Omental fat pad (tissue), 4 donors: ENCODE measurements around the gene PRPF4. TPM values are rescaled to one million over a fixed set of nuclear protein-coding genes. Genes with fewer than 3 reads are reported as not detected.

Source experiments
- ATAC-seq: fragments of 150-250 bp; one replicate; pipeline ENCODE4 v1.9.1; 2016; ENCODE audit warnings: mild to moderate bottlenecking, moderate library complexity; ENCODE audit not compliant: low FRiP score
- DNase-seq: peaks from one replicate; pipeline ENCODE4 v3.0.0-alpha.2; 2019; ENCODE audit warnings: low spot score
- total RNA-seq, 4 donors: library from RNA; depleted of rRNA; stranded (reverse); fragments of >200 nt; gene quantifications; one replicate each; pipeline ENCODE4 v1.1.0, GENCODE V29; 2016
- TF ChIP-seq, protein P1 (sequence below), 3 donors: fragments of 450-650 bp; IDR thresholded peaks; one replicate each; pipeline ENCODE4 v1.5.1; 2016 to 2017; ENCODE audit warnings: antibody characterized with exemption in 3 of 3, mild to moderate bottlenecking in 3 of 3, moderate library complexity in 2 of 3

PRPF4 gene
- total RNA-seq, 4 donors from 2014 or later = 15.4 to 33.9 (median 18.7) TPM

DNA sequence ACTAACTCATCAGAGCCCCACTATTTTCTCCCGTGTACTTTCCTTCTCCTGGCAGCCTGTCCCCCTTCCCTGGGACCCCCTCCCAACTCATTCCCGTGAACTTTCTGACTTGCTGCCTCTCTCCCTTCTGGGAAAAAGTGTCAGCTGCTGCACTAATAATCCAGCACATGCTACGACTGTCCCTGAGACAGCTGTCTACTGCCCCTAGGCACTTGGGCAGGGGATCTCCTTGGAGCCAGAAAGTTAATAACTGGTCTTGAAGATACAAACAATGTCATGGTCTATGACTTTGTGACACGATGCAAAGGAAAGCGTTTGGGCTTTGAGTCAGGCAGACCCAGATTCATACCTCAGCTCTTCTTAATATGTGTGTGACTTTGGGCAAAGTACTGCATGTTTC is 37.8 kb downstream of the PRPF4 start:
- TF ChIP-seq, protein P1, sequence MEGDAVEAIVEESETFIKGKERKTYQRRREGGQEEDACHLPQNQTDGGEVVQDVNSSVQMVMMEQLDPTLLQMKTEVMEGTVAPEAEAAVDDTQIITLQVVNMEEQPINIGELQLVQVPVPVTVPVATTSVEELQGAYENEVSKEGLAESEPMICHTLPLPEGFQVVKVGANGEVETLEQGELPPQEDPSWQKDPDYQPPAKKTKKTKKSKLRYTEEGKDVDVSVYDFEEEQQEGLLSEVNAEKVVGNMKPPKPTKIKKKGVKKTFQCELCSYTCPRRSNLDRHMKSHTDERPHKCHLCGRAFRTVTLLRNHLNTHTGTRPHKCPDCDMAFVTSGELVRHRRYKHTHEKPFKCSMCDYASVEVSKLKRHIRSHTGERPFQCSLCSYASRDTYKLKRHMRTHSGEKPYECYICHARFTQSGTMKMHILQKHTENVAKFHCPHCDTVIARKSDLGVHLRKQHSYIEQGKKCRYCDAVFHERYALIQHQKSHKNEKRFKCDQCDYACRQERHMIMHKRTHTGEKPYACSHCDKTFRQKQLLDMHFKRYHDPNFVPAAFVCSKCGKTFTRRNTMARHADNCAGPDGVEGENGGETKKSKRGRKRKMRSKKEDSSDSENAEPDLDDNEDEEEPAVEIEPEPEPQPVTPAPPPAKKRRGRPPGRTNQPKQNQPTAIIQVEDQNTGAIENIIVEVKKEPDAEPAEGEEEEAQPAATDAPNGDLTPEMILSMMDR (IDR thresholded peaks at IDR 0.05) = no peak
- ATAC-seq = no peak
- no peak for DNase-seq

DNA sequence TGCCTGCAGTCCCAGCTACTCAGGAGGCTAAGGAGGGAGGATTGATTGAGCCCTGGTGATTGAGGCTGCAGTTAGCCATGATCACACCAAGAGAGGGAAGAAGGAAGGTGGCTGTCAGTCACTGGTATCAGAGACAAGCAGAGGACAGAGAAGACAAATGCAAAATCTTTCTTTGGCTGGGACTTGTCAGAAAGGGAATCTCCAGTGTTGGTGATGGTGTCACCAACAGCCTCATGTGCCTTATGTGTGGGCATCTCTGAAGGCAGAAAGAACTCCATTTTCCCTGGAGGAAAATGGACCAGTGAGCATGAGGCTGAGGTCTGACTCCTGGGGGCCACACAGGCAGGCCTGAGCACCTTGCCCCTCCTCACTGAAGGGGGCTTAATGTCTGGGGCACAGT is 39.8 kb downstream of the PRPF4 start:
- TF ChIP-seq, protein P1 (IDR thresholded peaks at IDR 0.05) = no peak
- DNase-seq (no peak), ATAC-seq (no peak)

DNA sequence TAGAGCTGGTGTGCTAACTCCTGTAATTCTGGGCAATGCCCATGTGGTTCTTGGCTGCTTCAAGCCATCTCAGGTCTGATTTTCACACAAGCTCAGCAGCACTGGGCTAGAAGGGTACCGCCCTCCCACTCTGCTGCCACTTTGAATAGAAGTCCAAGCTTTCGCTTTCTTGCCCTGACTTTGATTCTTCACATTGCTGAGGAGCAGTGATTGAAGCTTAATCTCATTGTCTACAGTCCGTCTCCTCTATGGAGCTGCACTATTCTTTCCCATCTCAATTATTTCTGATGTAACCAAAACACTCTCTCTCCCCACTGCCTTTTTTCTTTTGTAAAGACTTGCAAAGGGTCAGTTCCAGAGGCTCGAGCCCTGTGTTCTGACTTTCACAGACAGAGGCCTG is 40.6 kb downstream of the PRPF4 start:
- TF ChIP-seq, protein P1 (IDR thresholded peaks at IDR 0.05) = no peak
- DNase-seq = no peak
- no peak for ATAC-seq

DNA sequence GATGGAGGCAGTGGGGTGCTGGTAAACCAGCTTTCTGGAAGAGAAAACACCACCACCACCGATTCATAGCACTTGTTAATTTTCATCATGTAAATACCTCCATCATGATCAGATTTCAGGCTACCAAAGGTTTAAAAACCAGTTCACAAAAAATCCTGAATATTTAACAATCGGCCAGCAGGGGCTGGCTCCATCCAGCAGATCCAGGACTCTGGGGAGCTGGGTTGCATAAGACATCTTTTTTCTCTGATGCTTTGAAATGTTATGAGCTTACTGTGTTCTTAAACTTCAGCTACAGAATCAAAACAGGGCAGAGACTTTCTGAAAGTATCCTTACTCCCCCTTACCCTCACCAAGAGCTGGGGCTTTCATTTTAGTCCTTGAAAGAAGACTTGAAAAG is 42.3 kb downstream of the PRPF4 start:
- no peak for DNase-seq
- no peak for ATAC-seq
- TF ChIP-seq, protein P1 (IDR thresholded peaks at IDR 0.05) = no peak

DNA sequence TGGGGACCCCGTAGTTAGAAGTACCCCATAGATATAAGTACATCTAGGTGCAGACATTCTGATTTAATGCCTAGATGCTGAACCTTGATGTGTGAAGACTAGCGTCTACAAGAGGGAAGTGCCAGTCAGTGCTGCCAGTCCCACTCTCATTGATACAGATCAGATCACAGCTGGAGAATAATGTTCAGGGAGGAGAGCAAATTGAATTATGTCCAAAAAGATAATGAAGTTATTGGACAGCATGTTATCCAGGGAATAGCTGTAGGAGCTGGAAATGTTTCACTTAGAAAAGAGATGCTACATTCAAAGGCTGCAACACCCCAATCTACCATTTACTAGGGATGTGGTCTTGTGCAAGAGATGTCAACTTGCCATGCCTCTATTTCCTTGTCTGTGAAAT is 43.6 kb downstream of the PRPF4 start:
- TF ChIP-seq, protein P1 (IDR thresholded peaks at IDR 0.05) = no peak
- DNase-seq (no peak), ATAC-seq (no peak)

DNA sequence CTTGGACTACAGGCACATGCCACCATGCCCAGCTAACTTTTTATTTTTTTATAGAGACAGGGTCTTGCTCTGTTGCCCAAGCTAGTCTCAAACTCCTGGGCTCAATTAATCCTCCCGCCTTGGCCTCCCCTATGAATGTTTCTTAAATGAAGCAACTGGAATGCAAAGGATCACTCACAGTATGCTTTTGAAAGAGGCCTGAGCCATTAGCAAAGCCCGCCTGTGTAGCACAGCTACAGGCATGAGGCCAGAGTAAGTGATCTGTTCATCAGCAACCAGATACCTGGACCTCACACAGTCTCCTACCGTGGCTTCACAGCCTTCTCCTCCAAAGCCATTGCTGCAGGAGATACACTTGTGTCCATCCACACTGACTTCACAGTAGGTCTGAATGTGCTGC is 44.6 kb downstream of the PRPF4 start:
- TF ChIP-seq, protein P1 (IDR thresholded peaks at IDR 0.05) = no peak
- no peak for ATAC-seq

DNA sequence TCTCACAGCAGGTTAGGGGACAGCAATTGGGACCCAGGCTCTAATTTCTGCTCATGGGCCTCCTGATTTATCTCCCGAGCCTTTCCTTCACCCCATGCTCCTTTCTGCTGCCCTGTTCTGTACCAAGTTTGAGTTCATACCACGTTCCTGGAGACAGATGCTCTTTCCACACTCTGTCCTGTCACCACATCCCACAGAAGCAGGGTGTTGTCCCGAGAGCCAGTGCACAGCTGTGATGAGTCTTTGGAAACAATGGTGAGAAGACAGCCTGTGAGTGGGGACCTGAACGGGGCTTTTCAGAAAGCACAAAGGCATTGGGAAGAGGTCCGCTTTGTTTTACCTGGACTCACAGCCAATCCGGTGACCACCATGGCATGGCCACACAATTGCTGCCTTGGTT is 47.2 kb downstream of the PRPF4 start:
- TF ChIP-seq, protein P1 (IDR thresholded peaks at IDR 0.05) = no peak
- ATAC-seq = no peak

More for the DNA sequence above, 44.6 kb downstream of the PRPF4 start:
- no peak for DNase-seq

More for the DNA sequence above, 47.2 kb downstream of the PRPF4 start:
- no peak for DNase-seq
